Measurements from ENCODE around the gene LILRA2.

Gene LILRA2

GRCh38 chr19:54534156-54534555 is 39.4 kb upstream of the LILRA2 start:
- H3K9me2 ChIP-seq (replicated peaks; ENCODE audit: low read depth, low read length) = no peaks in the 10 kb centered on the region
- peaks cover 9% of the 10 kb centered on the region; the same call in 1 of the 2 replicates for H3K36me3 ChIP-seq (ENCODE audit: insufficient read depth, low read length)
- no peak for TF ChIP-seq CTCF (conservative IDR thresholded peaks at IDR 0.05; ENCODE audit: low read length)
- TF ChIP-seq EZH2phosphoT487 (IDR thresholded peaks at IDR 0.05; ENCODE audit: borderline replicate concordance) = no peak
- peaks cover 76% of the 10 kb centered on the region for H3K4me1 ChIP-seq (ENCODE audit: insufficient read depth, low read length, poor library complexity, severe bottlenecking)
- H3K4me3 ChIP-seq (ENCODE audit: low read length, poor library complexity, severe bottlenecking) = peak overlapping the region; percentile 81
- no peaks in the 10 kb centered on the region for H3K9me3 ChIP-seq (ENCODE audit: insufficient read depth, low read depth, low read length)
- H3K9ac ChIP-seq (ENCODE audit: low read depth, low read length, poor library complexity, severe bottlenecking) = peak overlapping the region; percentile 88
- no peaks in the 10 kb centered on the region for H3K27me3 ChIP-seq (ENCODE audit: insufficient read depth, low read length, poor library complexity, severe bottlenecking)
- H4K20me1 ChIP-seq (ENCODE audit: insufficient read depth, low read length, poor library complexity, severe bottlenecking) = no peaks in the 10 kb centered on the region
- H3K4me2 ChIP-seq (ENCODE audit: low read depth, low read length, poor library complexity, severe bottlenecking) = peak overlapping the region; percentile 94
- H3F3A ChIP-seq (ENCODE audit: low read depth) = no peaks in the 10 kb centered on the region
- H2AFZ ChIP-seq (ENCODE audit: low read length) = no peak overlapping the region
- peaks cover 49% of the 10 kb centered on the region for H3K79me2 ChIP-seq (ENCODE audit: insufficient read depth, low read length)

- peak overlapping the region; percentile 94 for H3K4me2 ChIP-seq (ENCODE audit: low read depth, low read length, poor library complexity, severe bottlenecking)
- H3K9ac ChIP-seq (ENCODE audit: low read depth, low read length, poor library complexity, severe bottlenecking) = peak overlapping the region; percentile 88
- H3K27me3 ChIP-seq (ENCODE audit: insufficient read depth, low read length, poor library complexity, severe bottlenecking) = no peaks in the 10 kb centered on the region
- H3K4me3 ChIP-seq (ENCODE audit: low read length, poor library complexity, severe bottlenecking) = peak overlapping the region; percentile 81
- no peaks in the 10 kb centered on the region for H3F3A ChIP-seq (ENCODE audit: low read depth)
- H3K4me1 ChIP-seq (ENCODE audit: insufficient read depth, low read length, poor library complexity, severe bottlenecking) = peaks cover 68% of the 10 kb centered on the region
- no peaks in the 10 kb centered on the region for H3K9me2 ChIP-seq (replicated peaks; ENCODE audit: low read depth, low read length)
- H3K79me2 ChIP-seq (ENCODE audit: insufficient read depth, low read length) = peaks cover 49% of the 10 kb centered on the region
- no peaks in the 10 kb centered on the region for H3K9me3 ChIP-seq (ENCODE audit: insufficient read depth, low read depth, low read length)
- no peaks in the 10 kb centered on the region for H4K20me1 ChIP-seq (ENCODE audit: insufficient read depth, low read length, poor library complexity, severe bottlenecking)
- H3K36me3 ChIP-seq (ENCODE audit: insufficient read depth, low read length) = peaks cover 9% of the 10 kb centered on the region; the same call in 1 of the 2 replicates
- TF ChIP-seq CTCF (conservative IDR thresholded peaks at IDR 0.05; ENCODE audit: low read length) (no peak), EZH2phosphoT487 (IDR thresholded peaks at IDR 0.05; ENCODE audit: borderline replicate concordance) (no peak)
- H2AFZ ChIP-seq (ENCODE audit: low read length) = no peak overlapping the region
Observed at GRCh38 chr19:54535601-54536000, 38.0 kb upstream of the LILRA2 start.

GRCh38 chr19:54536956-54537355 is 36.6 kb upstream of the LILRA2 start:
- Histone ChIP-seq H3K9me3 (ENCODE audit: insufficient read depth, low read depth, low read length) (no peaks in the 10 kb centered on the region), H2AFZ (ENCODE audit: low read length) (no peak overlapping the region), H3K36me3 (ENCODE audit: insufficient read depth, low read length) (peaks cover 9% of the 10 kb centered on the region; the same call in 1 of the 2 replicates), H3K9me2 (replicated peaks; ENCODE audit: low read depth, low read length) (no peaks in the 10 kb centered on the region), H3K27me3 (ENCODE audit: insufficient read depth, low read length, poor library complexity, severe bottlenecking) (no peaks in the 10 kb centered on the region), H3K4me3 (ENCODE audit: low read length, poor library complexity, severe bottlenecking) (peak overlapping the region; percentile 81), H4K20me1 (ENCODE audit: insufficient read depth, low read length, poor library complexity, severe bottlenecking) (no peaks in the 10 kb centered on the region), H3K9ac (ENCODE audit: low read depth, low read length, poor library complexity, severe bottlenecking) (no peak overlapping the region), H3K79me2 (ENCODE audit: insufficient read depth, low read length) (peaks cover 54% of the 10 kb centered on the region), H3F3A (ENCODE audit: low read depth) (no peaks in the 10 kb centered on the region), H3K4me2 (ENCODE audit: low read depth, low read length, poor library complexity, severe bottlenecking) (peak overlapping the region; percentile 94), H3K4me1 (ENCODE audit: insufficient read depth, low read length, poor library complexity, severe bottlenecking) (peaks cover 64% of the 10 kb centered on the region)
- TF ChIP-seq EZH2phosphoT487 (IDR thresholded peaks at IDR 0.05; ENCODE audit: borderline replicate concordance) = no peak
- TF ChIP-seq CTCF (conservative IDR thresholded peaks at IDR 0.05; ENCODE audit: low read length) = no peak

Measured in Loucy (cell line).